NB4 (cell line): ENCODE results near the gene AADAC.

Experiments used
- POLR2A ChIP-seq: IDR thresholded peaks from 2 replicates; pipeline ENCODE4 v1.6.1; 2011; ENCODE audit warnings: mild to moderate bottlenecking; ENCODE audit not compliant: insufficient read length; ENCODE audit errors: extremely low read depth
- TF ChIP-seq, protein P1 (sequence below): IDR thresholded peaks from one replicate; pipeline ENCODE4 v1.5.1; 2012; ENCODE audit warnings: low read depth, low read length

DNA sequence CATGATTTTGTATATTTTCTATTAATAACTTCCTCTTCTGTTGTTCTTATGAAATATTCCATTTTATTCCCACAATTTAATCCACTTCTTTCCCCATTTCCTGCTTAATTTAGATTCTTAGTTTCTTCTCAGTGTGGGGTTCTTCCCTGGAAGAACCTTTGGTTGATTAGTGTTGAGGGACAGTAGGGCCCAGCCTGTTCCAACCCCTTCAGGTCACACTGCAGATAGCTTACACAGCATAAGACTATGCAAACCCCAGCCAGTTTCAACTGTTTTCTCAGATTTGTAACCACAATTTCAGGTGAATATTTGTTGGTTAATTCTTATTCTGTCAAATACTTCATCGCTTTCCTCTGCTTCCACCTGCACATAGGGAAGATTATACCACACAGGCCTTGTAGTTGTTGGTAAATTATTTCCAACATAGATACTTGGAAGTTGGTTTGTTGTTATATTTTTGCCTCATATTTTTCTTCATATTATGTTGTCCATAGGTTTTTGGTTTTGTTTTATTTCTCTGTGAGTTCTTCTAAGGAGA lies 45.5 kb upstream of the AADAC start:
- TF ChIP-seq, protein P1, sequence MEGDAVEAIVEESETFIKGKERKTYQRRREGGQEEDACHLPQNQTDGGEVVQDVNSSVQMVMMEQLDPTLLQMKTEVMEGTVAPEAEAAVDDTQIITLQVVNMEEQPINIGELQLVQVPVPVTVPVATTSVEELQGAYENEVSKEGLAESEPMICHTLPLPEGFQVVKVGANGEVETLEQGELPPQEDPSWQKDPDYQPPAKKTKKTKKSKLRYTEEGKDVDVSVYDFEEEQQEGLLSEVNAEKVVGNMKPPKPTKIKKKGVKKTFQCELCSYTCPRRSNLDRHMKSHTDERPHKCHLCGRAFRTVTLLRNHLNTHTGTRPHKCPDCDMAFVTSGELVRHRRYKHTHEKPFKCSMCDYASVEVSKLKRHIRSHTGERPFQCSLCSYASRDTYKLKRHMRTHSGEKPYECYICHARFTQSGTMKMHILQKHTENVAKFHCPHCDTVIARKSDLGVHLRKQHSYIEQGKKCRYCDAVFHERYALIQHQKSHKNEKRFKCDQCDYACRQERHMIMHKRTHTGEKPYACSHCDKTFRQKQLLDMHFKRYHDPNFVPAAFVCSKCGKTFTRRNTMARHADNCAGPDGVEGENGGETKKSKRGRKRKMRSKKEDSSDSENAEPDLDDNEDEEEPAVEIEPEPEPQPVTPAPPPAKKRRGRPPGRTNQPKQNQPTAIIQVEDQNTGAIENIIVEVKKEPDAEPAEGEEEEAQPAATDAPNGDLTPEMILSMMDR = no peak
- TF ChIP-seq POLR2A = no peak
